T follicular helper cell (primary cell): ENCODE measurements around the gene EEF1AKMT4.
"Not testable (repeated sequence)": the region's sequence is repeated elsewhere in the genome, so short reads cannot be mapped to it uniquely, and the experiment has no call there.

Source experiments
- DNase-seq: peaks from one replicate; pipeline ENCODE4 v3.0.0-alpha.2; 2020; ENCODE audit warnings: low read depth

Gene EEF1AKMT4

GRCh38 chr3:184259878-184260723 lies 10.6 kb downstream of the EEF1AKMT4 start:
- DNase-seq: no peak

- no peak for DNase-seq
Measured at GRCh38 chr3:184260724-184261269, 11.3 kb downstream of the EEF1AKMT4 start.

DNA sequence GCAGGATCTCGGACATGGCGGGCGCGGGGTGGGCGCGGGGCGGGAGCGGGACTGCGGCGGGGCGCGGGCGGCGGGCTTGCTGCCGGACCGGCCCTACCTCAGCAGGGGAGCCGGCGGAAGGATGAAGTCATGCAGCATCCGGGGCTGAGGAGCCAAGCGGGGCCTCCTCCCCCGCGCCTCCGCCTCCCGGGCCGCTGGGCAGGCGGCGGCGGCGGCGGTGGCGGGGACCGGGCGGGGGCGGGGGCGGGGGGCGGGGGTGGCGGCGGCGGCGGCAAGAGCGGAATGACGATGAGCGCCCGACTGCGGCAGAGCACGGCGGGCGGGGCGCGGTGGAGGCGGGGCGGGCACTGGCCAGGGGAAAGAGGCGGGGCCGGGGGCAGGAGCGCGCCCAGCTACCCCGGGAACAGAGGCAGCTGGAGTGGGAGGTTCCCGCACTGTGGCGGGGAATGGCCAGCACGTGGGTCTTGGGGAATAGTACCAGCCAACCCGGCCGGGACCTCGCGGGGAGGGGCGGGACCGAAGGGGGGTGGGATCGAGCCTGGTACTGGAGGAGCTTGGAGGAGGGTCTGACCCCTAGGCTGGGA lies 11.9 kb downstream of the EEF1AKMT4 start, which contains the start of gene CAMK2N2:
Gene CAMK2N2, minus strand, starts transcription at position 284 of the 584 bp plus-strand sequence. Its CDS starts 268 bp downstream, at position 16.
- DNase-seq: no peak

GRCh38 chr3:184261854-184262763 lies 12.6 kb downstream of the EEF1AKMT4 start:
- DNase-seq: no peak

DNA sequence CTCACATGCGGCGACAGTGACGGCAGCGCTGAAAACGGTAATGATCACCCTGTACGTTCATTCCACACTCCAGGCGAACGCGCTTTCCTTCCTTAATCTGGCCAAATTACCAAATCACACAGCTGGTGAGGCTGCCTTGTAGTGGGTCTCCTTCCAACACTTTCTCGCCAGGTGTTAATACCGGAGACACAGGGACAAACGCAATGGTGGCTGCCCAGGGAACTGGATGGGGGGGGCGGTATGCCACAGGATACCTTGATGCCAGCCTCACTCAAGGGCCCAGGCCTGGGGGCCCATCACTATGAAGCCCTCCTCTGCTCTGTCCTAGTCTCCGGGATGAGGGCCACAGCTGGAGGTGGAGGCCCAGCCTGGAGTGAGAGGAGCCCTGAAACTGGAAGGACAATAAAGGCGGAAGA lies 13.3 kb downstream of the EEF1AKMT4 start:
- no peak for DNase-seq

GRCh38 chr3:184267249-184267648 lies 17.8 kb downstream of the EEF1AKMT4 start:
- not testable (repeated sequence) for DNase-seq

- DNase-seq: no peak
Measured at GRCh38 chr3:184272269-184272668, 22.8 kb downstream of the EEF1AKMT4 start.

- DNase-seq: no peak
Measured at GRCh38 chr3:184275381-184275701, 25.9 kb downstream of the EEF1AKMT4 start.

- DNase-seq: no peak
Measured at GRCh38 chr3:184275961-184276910, 26.8 kb downstream of the EEF1AKMT4 start, which contains the start of gene ECE2. TSS of gene ECE2 (plus strand) at chr3:184276022. CDS start at chr3:184276154, 132 bp downstream.

DNA sequence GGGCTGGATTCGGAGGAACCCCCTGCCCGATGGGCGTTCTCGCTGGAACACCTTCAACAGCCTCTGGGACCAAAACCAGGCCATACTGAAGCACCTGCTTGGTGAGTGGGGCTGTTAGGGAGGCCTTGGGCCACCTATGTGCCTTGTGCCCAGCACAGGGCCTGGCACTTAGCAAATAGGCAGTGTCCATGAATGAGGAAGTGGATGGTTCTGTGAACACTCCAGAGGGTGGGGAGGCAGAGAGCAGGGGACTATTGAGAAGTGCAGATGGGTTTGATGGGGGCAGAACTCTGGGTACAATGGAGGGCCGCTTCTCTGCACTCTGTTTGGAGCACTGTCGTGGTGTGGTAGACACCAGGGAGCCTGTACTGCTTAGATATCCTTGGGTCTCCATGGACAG lies 27.9 kb downstream of the EEF1AKMT4 start:
- no peak for DNase-seq

- DNase-seq: no peak
Measured at GRCh38 chr3:184282941-184283340, 33.5 kb downstream of the EEF1AKMT4 start.

- no peak for DNase-seq
Measured at GRCh38 chr3:184283681-184284080, 34.2 kb downstream of the EEF1AKMT4 start.

GRCh38 chr3:184284696-184285095 lies 35.2 kb downstream of the EEF1AKMT4 start:
- DNase-seq: no peak

GRCh38 chr3:184289426-184289938 lies 40.0 kb downstream of the EEF1AKMT4 start:
- peak; percentile 42 for DNase-seq

GRCh38 chr3:184290331-184290730 lies 40.9 kb downstream of the EEF1AKMT4 start:
- no peak for DNase-seq

- no peak for DNase-seq
Measured at GRCh38 chr3:184291044-184291737, 41.7 kb downstream of the EEF1AKMT4 start.

DNA sequence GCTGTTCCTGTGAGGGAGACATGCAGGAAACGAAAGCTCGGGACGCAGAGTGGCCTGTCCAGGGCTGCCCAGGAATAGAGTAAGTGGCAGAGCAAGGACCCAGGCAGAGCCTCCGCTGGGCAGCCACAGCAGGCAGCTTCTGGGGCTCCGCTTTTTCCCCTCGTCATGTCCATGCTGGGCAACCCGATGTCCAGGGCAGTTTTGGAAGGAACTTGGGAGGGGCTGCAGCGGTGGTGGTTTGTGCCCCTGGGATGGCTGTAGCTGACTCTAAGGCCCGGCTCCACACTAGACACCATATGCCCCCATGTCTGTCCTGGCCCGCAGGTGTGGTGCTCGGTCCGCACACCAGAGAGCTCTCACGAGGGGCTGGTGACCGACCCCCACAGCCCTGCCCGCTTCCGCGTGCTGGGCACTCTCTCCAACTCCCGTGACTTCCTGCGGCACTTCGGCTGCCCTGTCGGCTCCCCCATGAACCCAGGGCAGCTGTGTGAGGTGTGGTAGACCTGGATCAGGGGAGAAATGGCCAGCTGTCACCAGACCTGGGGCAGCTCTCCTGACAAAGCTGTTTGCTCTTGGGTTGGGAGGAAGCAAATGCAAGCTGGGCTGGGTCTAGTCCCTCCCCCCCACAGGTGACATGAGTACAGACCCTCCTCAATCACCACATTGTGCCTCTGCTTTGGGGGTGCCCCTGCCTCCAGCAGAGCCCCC lies 42.4 kb downstream of the EEF1AKMT4 start:
- DNase-seq: no peak

DNA sequence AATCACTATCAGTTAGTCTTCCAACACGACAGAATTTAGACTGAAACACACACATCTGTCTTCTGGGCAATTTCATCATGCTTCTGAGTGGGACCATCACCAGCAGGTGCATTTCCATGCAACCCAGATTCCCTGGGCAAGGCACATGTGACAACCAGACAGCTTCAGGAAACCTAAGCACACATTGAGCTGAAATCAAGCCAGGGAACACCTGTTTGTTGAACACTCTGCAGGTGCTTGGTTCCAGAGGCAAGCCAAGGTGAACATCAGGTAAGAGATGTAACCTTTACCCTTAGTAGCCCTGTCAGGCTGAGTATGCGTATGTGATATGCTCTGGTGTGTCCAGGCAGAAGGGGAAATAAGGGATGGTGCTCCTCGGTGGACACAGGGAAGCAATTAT lies 46.3 kb downstream of the EEF1AKMT4 start:
- no peak for DNase-seq

- DNase-seq: no peak
Measured at GRCh38 chr3:184296616-184297015, 47.1 kb downstream of the EEF1AKMT4 start.
